Sigmoid colon (tissue), 7 donors: ENCODE measurements around the gene HSPG2. TPM values are rescaled to one million over a fixed set of nuclear protein-coding genes. Genes with fewer than 3 reads are reported as not detected.

Experiments used
- DNase-seq: peaks from one replicate; pipeline ENCODE4 v3.0.0-alpha.2; 2019
- H3K27ac ChIP-seq, 4 donors: fragments of 200-600 bp; sonication (generic); one replicate each; pipeline ENCODE4 v1.5.1; 2016 to 2019; ENCODE audit warnings: mild to moderate bottlenecking in 1 of 4
- H3K27me3 ChIP-seq, 3 donors: fragments of 200-600 bp; sonication (generic); one replicate each; pipeline ENCODE4 v1.5.1; 2019; ENCODE audit warnings: mild to moderate bottlenecking in 1 of 3
- H3K36me3 ChIP-seq, 4 donors: fragments of 200-600 bp; sonication (generic); one replicate each; pipeline ENCODE4 v1.5.1; 2016 to 2019
- H3K4me1 ChIP-seq, 4 donors: fragments of 200-600 bp; sonication (generic); one replicate each; pipeline ENCODE4 v1.5.1; 2017 to 2019
- H3K4me3 ChIP-seq, 4 donors: fragments of 200-600 bp; sonication (generic); one replicate each; pipeline ENCODE4 v1.5.1; 2017 to 2019; ENCODE audit warnings: mild to moderate bottlenecking in 2 of 4, moderate library complexity in 1 of 4
- H3K9me3 ChIP-seq, 4 donors: fragments of 200-600 bp in 3 of 4; sonication (generic) in 3 of 4; one replicate each; pipeline versions ENCODE4 v1.5.1 to v1.6.1; 2013 to 2019
- EP300 ChIP-seq, 4 donors: sonication (generic); formaldehyde crosslinking; IDR thresholded peaks; one replicate each; pipeline ENCODE4 v1.6.1; 2017; ENCODE audit warnings: antibody characterized with exemption in 4 of 4
- POLR2A ChIP-seq, 2 donors: fragments of 450-650 bp; IDR thresholded peaks; one replicate each; pipeline ENCODE4 v1.6.1; 2016; ENCODE audit warnings: antibody characterized with exemption in 2 of 2, mild to moderate bottlenecking in 2 of 2, moderate library complexity in 2 of 2
- POLR2AphosphoS5 ChIP-seq, 4 donors: sonication (generic); formaldehyde crosslinking; IDR thresholded peaks; one replicate each; pipeline ENCODE4 v1.6.1; 2017; ENCODE audit warnings: antibody characterized with exemption in 4 of 4
- WGBS, 2 donors: extraction: QIAGEN DNeasy Blood & Tissue Kit; methylation state at CpG; one replicate each; pipeline ENCODE4 v1.1.7; 2013; 5-methylcytosine and 5-hydroxymethylcytosine counted together
- intact Hi-C: fragments of 100-400 bp; cut with DNase I; formaldehyde crosslinking; loops from one replicate; pipeline ENCODE4 v1.15.1; 2023
- polyA plus RNA-seq, 3 donors: library from polyadenylated mRNA; stranded (reverse); fragments of 200-250 nt; gene quantifications; one replicate each; pipeline ENCODE4 v1.2.3, GENCODE V29; 2013
- total RNA-seq, 4 donors: library from RNA; depleted of rRNA; stranded (reverse); fragments of >200 nt; gene quantifications; one replicate each; pipeline ENCODE4 v1.1.0, GENCODE V29; 2016
- TF ChIP-seq, protein P1 (sequence below), 4 experiments: fragments of 450-650 bp in 3 of 4; fragments of 200-600 bp in 1 of 4; IDR thresholded peaks; one replicate each; pipeline ENCODE4 v1.5.1; 2016 to 2019; ENCODE audit warnings: antibody characterized with exemption in 4 of 4, mild to moderate bottlenecking in 3 of 4, moderate library complexity in 2 of 4
- donor health status: healthy with polysubstance abuse.
- donor health status: Bipolar disorder and iron deficiency.
- donor health status: healthy.

HSPG2 gene
- total and polyA plus RNA-seq, 7 donors = 6.0 to 761 (median 104) TPM

DNA sequence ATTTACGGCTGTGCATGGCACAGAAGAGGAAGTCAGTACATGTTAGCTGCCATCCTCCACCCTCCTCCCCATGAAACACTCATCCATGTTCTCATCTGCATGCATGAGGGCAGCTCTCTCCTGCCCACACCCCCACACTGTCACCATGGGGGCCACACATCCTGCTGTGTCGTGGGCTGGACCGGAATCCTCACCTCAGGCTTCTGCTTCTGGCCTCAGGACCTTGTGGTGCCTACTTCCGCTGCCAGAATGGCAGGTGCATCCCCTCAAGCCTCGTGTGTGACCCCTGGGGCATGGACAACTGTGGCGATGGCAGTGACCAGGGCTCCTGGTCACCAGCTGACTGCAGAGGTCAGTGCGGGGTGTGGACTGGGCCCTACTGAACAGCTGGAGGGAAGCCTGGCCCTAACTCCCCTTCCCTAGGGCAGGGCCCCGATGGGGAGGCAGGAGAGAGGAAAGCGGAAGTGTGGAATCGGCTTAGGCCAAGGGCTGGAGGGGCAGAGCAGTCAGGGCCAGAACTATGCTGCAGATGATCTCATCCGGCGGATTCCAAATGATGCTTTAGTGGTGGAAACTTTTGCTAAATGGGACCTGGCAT, 121.3 kb downstream of the HSPG2 start:
- WGBS, 2 donors = 69 to 89% methylated on average over 12 of the region's 12 CpGs
- H3K27ac ChIP-seq = no peak overlapping the region

GRCh38 chr1:21814981-21815582, 122.0 kb downstream of the HSPG2 start:
- no peaks in the 10 kb centered on the region for H3K9me3 ChIP-seq

More for the DNA sequence above, 121.3 kb downstream of the HSPG2 start:
- peaks cover 0 to 12% (median 10%) of the 10 kb centered on the region in 4 donors for H3K4me1 ChIP-seq
- peaks cover 0 to 13% (median 10%) of the 10 kb centered on the region in 3 donors for H3K27me3 ChIP-seq
- DNase-seq = peak; percentile 70
- TF ChIP-seq POLR2A (IDR thresholded peaks at IDR 0.05) (no peak), POLR2AphosphoS5 (IDR thresholded peaks at IDR 0.05) (peak in 2 of 4 donors; percentile 35 to 40)
- no peaks in the 10 kb centered on the region for H3K9me3 ChIP-seq
- intact Hi-C loops = no loop called here
- H3K4me3 ChIP-seq = no peak overlapping the region
- H3K36me3 ChIP-seq = peaks cover 0 to 7% (median 4%) of the 10 kb centered on the region in 4 donors

DNA sequence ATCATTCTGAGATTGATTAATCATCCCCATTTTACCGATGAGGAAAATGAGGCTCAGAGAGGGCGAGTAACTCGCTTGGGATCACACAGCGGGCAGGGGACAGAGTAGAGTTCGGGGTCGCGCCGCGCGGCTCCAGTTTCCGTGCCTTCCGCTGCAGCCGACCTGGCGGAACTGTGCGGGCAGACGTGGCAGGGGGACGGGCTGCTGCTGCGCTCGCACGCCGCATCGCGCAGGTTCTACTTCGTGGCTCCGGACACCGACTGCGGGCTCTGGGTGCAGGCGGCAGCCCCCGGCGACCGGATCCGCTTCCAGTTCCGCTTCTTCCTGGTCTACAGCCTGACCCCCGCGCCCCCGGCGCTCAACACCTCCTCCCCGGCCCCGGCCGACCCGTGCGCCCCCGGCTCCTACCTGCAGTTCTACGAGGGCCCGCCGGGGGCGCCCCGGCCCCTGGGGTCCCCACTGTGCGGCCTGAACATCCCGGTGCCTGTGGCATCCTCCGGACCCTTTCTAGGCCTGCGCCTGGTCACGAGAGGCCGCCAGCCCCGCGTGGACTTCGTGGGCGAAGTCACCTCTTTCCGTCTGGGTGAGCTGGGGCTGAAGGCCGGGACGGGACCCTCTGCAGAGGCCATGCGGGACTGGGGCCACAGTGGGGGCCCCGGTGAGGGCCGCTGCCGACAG, 122.7 kb downstream of the HSPG2 start:
- no peaks in the 10 kb centered on the region for H3K9me3 ChIP-seq
- TF ChIP-seq POLR2A (IDR thresholded peaks at IDR 0.05) = no peak
- TF ChIP-seq POLR2AphosphoS5 (IDR thresholded peaks at IDR 0.05) = no peak
- no peak for TF ChIP-seq EP300 (IDR thresholded peaks at IDR 0.05)
- TF ChIP-seq, protein P1, sequence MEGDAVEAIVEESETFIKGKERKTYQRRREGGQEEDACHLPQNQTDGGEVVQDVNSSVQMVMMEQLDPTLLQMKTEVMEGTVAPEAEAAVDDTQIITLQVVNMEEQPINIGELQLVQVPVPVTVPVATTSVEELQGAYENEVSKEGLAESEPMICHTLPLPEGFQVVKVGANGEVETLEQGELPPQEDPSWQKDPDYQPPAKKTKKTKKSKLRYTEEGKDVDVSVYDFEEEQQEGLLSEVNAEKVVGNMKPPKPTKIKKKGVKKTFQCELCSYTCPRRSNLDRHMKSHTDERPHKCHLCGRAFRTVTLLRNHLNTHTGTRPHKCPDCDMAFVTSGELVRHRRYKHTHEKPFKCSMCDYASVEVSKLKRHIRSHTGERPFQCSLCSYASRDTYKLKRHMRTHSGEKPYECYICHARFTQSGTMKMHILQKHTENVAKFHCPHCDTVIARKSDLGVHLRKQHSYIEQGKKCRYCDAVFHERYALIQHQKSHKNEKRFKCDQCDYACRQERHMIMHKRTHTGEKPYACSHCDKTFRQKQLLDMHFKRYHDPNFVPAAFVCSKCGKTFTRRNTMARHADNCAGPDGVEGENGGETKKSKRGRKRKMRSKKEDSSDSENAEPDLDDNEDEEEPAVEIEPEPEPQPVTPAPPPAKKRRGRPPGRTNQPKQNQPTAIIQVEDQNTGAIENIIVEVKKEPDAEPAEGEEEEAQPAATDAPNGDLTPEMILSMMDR (IDR thresholded peaks at IDR 0.05) = peak in 2 of 4 experiments; percentile 45 to 53
- H3K4me1 ChIP-seq = peaks cover 0 to 12% (median 10%) of the 10 kb centered on the region in 4 donors
- H3K36me3 ChIP-seq = no peaks in the 10 kb centered on the region
- H3K27me3 ChIP-seq = peaks cover 0 to 13% (median 10%) of the 10 kb centered on the region in 3 donors
- intact Hi-C loops = no loop called here
- peak overlapping the region in 1 of 4 donors; percentile 21 for H3K27ac ChIP-seq
- H3K4me3 ChIP-seq = peak overlapping the region in 3 of 4 donors; percentile 14 to 45 (median 38)
- no peak for DNase-seq
- WGBS, 2 donors = 13 to 16% methylated on average over 65 of the region's 65 CpGs

More at GRCh38 chr1:21814981-21815582, 122.0 kb downstream of the HSPG2 start:
- intact Hi-C loops = no loop called here
- Histone ChIP-seq H3K27me3 (peaks cover 0 to 13% (median 10%) of the 10 kb centered on the region in 3 donors), H3K4me1 (peaks cover 0 to 12% (median 10%) of the 10 kb centered on the region in 4 donors), H3K4me3 (no peak overlapping the region), H3K36me3 (peaks cover 0 to 5% (median 0%) of the 10 kb centered on the region in 4 donors), H3K27ac (no peak overlapping the region)
- TF ChIP-seq POLR2A (IDR thresholded peaks at IDR 0.05) (no peak), POLR2AphosphoS5 (IDR thresholded peaks at IDR 0.05) (no peak), EP300 (IDR thresholded peaks at IDR 0.05) (no peak)
- TF ChIP-seq, protein P1 (IDR thresholded peaks at IDR 0.05) = no peak
- WGBS, 2 donors = 92% methylated on average over 15 of the region's 15 CpGs
- DNase-seq = no peak

DNA sequence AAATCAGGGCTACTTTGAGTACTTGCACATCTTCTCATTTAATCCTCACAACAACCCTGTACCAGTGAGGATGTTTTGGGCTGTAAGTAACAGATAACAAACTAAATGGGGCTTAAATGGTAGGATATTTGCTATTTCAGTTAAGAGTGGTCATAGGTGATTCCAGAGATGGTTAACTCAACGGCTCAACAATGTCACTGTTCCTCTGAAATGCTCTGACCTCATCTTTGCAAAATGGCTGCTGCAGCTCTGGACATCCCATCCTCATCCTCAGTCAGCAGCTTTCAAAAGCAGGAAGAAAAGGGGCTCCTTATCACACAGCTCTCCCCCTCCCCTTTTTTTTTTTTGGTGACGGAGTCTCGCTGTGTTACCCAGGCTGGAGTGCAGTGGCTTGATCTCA, 123.6 kb downstream of the HSPG2 start:
- TF ChIP-seq, protein P1 (IDR thresholded peaks at IDR 0.05) = no peak
- no peak for TF ChIP-seq POLR2AphosphoS5 (IDR thresholded peaks at IDR 0.05)
- TF ChIP-seq POLR2A (IDR thresholded peaks at IDR 0.05) = no peak
- TF ChIP-seq EP300 (IDR thresholded peaks at IDR 0.05) = no peak
- no peak overlapping the region for H3K4me3 ChIP-seq
- intact Hi-C loops = no loop called here
- H3K36me3 ChIP-seq = no peaks in the 10 kb centered on the region
- peaks cover 0 to 13% (median 10%) of the 10 kb centered on the region in 3 donors for H3K27me3 ChIP-seq
- H3K9me3 ChIP-seq = no peaks in the 10 kb centered on the region
- 92 to 94% methylated on average over 3 of the region's 3 CpGs for WGBS, 2 donors
- H3K27ac ChIP-seq = no peak overlapping the region
- DNase-seq = no peak
- H3K4me1 ChIP-seq = peaks cover 0 to 8% (median 8%) of the 10 kb centered on the region in 4 donors

GRCh38 chr1:21811875-21812305, 125.2 kb downstream of the HSPG2 start, which contains the start of gene LDLRAD2:
Gene LDLRAD2, plus strand, starts transcription at chr1:21812265. Its CDS starts 187 bp downstream, at chr1:21812452.
- WGBS, 2 donors = 57 to 64% methylated on average over 2 of the region's 2 CpGs
- intact Hi-C loops = no loop called here

More at GRCh38 chr1:21811875-21812305, 125.2 kb downstream of the HSPG2 start, which contains the start of gene LDLRAD2:
- no peak for DNase-seq
- H3K36me3 ChIP-seq = no peaks in the 10 kb centered on the region
- H3K4me1 ChIP-seq = peaks cover 0 to 8% (median 8%) of the 10 kb centered on the region in 4 donors
- no peak within 1 kb of the TSS for H3K4me3 ChIP-seq
- TF ChIP-seq EP300 (IDR thresholded peaks at IDR 0.05) (no peak), POLR2AphosphoS5 (IDR thresholded peaks at IDR 0.05) (no peak), POLR2A (IDR thresholded peaks at IDR 0.05) (no peak)
- TF ChIP-seq, protein P1 (IDR thresholded peaks at IDR 0.05) = no peak
- peaks cover 0 to 13% (median 10%) of the 10 kb centered on the region in 3 donors for H3K27me3 ChIP-seq
- no peaks in the 10 kb centered on the region for H3K9me3 ChIP-seq
- no peak within 1 kb of the TSS for H3K27ac ChIP-seq
